Measurements from ENCODE around the gene PLPP2. TPM values are rescaled to one million over a fixed set of nuclear protein-coding genes. Genes with fewer than 3 reads are reported as not detected.

The PLPP2 gene
- total and polyA plus RNA-seq, 4 donors, result 14.1 to 41.3 (median 35.0) TPM

- Histone ChIP-seq H3K4me3 (no peak overlapping the region), H3K9ac (ENCODE audit: insufficient read depth in 1 of 2, low read length in 2 of 2) (no peak overlapping the region), H3K36me3 (ENCODE audit: control insufficient read depth in 4 of 4, insufficient read depth in 4 of 4, low read length in 4 of 4) (no peaks in the 10 kb centered on the region), H3K4me1 (ENCODE audit: control insufficient read depth in 5 of 5, insufficient read depth in 5 of 5, low read length in 5 of 5) (peaks cover 0 to 17% (median 7%) of the 10 kb centered on the region in 5 donors), H3K27me3 (ENCODE audit: control insufficient read depth in 3 of 3, insufficient read depth in 3 of 3, low read length in 2 of 3) (peaks cover 0 to 43% (median 27%) of the 10 kb centered on the region in 3 donors), H3K27ac (ENCODE audit: low read depth in 1 of 2, low read length in 1 of 2) (peak overlapping the region in 1 of 2 donors; percentile 49), H3K9me3 (ENCODE audit: control insufficient read depth in 4 of 4, insufficient read depth in 3 of 4, low read length in 3 of 4) (no peaks in the 10 kb centered on the region)
- ATAC-seq (ENCODE audit: insufficient read depth, low FRiP score) (no peak), DNase-seq (peak; percentile 56 to 81 (median 79))
- no peak for TF ChIP-seq CTCF (IDR thresholded peaks at IDR 0.05; ENCODE audit: control extremely low read depth, extremely low read depth)
- WGBS, 2 donors, result 2% methylated on average over 45 to 51 of the region's 51 CpGs
Observed at GRCh38 chr19:290372-291005, 714 bp downstream of the PLPP2 start.

GRCh38 chr19:289651-290371 lies 1.4 kb downstream of the PLPP2 start:
- no peak overlapping the region for H3K9ac ChIP-seq (ENCODE audit: insufficient read depth in 1 of 2, low read length in 2 of 2)
- ATAC-seq (ENCODE audit: insufficient read depth, low FRiP score), result peak; percentile 58
- peak overlapping the region in 1 of 2 donors; percentile 37 for H3K27ac ChIP-seq (ENCODE audit: low read depth in 1 of 2, low read length in 1 of 2)
- H3K27me3 ChIP-seq (ENCODE audit: control insufficient read depth in 3 of 3, insufficient read depth in 3 of 3, low read length in 2 of 3), result peaks cover 0 to 37% (median 27%) of the 10 kb centered on the region in 3 donors
- DNase-seq, result peak in 2 of 3 donors; percentile 37 to 61
- no peaks in the 10 kb centered on the region for H3K9me3 ChIP-seq (ENCODE audit: control insufficient read depth in 4 of 4, insufficient read depth in 3 of 4, low read length in 3 of 4)
- no peaks in the 10 kb centered on the region for H3K36me3 ChIP-seq (ENCODE audit: control insufficient read depth in 4 of 4, insufficient read depth in 4 of 4, low read length in 4 of 4)
- TF ChIP-seq CTCF (IDR thresholded peaks at IDR 0.05; ENCODE audit: control extremely low read depth, extremely low read depth), result no peak
- peaks cover 0 to 13% (median 4%) of the 10 kb centered on the region in 5 donors for H3K4me1 ChIP-seq (ENCODE audit: control insufficient read depth in 5 of 5, insufficient read depth in 5 of 5, low read length in 5 of 5)
- 37 to 48% methylated on average over 23 to 26 of the region's 26 CpGs for WGBS, 2 donors
- H3K4me3 ChIP-seq, result peak overlapping the region; percentile 8

- Histone ChIP-seq H3K4me1 (ENCODE audit: control insufficient read depth in 5 of 5, insufficient read depth in 5 of 5, low read length in 5 of 5) (peaks cover 0 to 7% (median 0%) of the 10 kb centered on the region in 5 donors), H3K27me3 (ENCODE audit: control insufficient read depth in 3 of 3, insufficient read depth in 3 of 3, low read length in 2 of 3) (peaks cover 0 to 28% (median 25%) of the 10 kb centered on the region in 3 donors), H3K27ac (ENCODE audit: low read depth in 1 of 2, low read length in 1 of 2) (no peak overlapping the region), H3K36me3 (ENCODE audit: control insufficient read depth in 4 of 4, insufficient read depth in 4 of 4, low read length in 4 of 4) (no peaks in the 10 kb centered on the region), H3K9ac (ENCODE audit: insufficient read depth in 1 of 2, low read length in 2 of 2) (no peak overlapping the region), H3K9me3 (ENCODE audit: control insufficient read depth in 4 of 4, insufficient read depth in 3 of 4, low read length in 3 of 4) (no peaks in the 10 kb centered on the region), H3K4me3 (no peak overlapping the region)
- no peak for ATAC-seq (ENCODE audit: insufficient read depth, low FRiP score)
- no peak for DNase-seq
- WGBS, 2 donors, result 84 to 87% methylated on average over 10 of the region's 10 CpGs
- TF ChIP-seq CTCF (IDR thresholded peaks at IDR 0.05; ENCODE audit: control extremely low read depth, extremely low read depth), result no peak
Observed at GRCh38 chr19:288911-289310, 2.3 kb downstream of the PLPP2 start.
